ENCODE data around the gene C5orf24.
"Not testable (repeated sequence)": the region's sequence is repeated elsewhere in the genome, so short reads cannot be mapped to it uniquely, and the experiment has no call there.

Gene C5orf24

GRCh38 chr5:134856465-134856864 is 10.7 kb downstream of the C5orf24 start:
- not testable (repeated sequence) for DNase-seq (ENCODE audit: low read depth in 3 of 3, low spot score in 1 of 3)

GRCh38 chr5:134857401-134857800 is 11.6 kb downstream of the C5orf24 start:
- no peak for DNase-seq (ENCODE audit: low read depth in 3 of 3, low spot score in 1 of 3)

GRCh38 chr5:134864707-134865106 is 18.9 kb downstream of the C5orf24 start:
- no peak for DNase-seq (ENCODE audit: low read depth in 3 of 3, low spot score in 1 of 3)

GRCh38 chr5:134873494-134873893 is 27.7 kb downstream of the C5orf24 start:
- DNase-seq (ENCODE audit: low read depth in 3 of 3, low spot score in 1 of 3): no peak

- peak; percentile 40 to 66 (median 57) for DNase-seq (ENCODE audit: low read depth in 3 of 3, low spot score in 1 of 3)
These were observed 28.4 kb downstream of the C5orf24 start, which contains the start of gene TXNDC15 for GRCh38 chr5:134873987-134874830. Gene TXNDC15, plus strand, starts transcription at chr5:134874371. Its CDS starts 57 bp downstream, at chr5:134874428.

- peak in 1 of 3 donors; percentile 7 for DNase-seq (ENCODE audit: low read depth in 3 of 3, low spot score in 1 of 3)
These were observed 29.3 kb downstream of the C5orf24 start for GRCh38 chr5:134874831-134875655.

GRCh38 chr5:134877159-134877558 is 31.4 kb downstream of the C5orf24 start:
- no peak for DNase-seq (ENCODE audit: low read depth in 3 of 3, low spot score in 1 of 3)

- no peak for DNase-seq (ENCODE audit: low read depth in 3 of 3, low spot score in 1 of 3)
These were observed 32.6 kb downstream of the C5orf24 start for GRCh38 chr5:134878403-134878802.

GRCh38 chr5:134879456-134879855 is 33.7 kb downstream of the C5orf24 start:
- no peak for DNase-seq (ENCODE audit: low read depth in 3 of 3, low spot score in 1 of 3)

GRCh38 chr5:134880937-134881336 is 35.2 kb downstream of the C5orf24 start:
- DNase-seq (ENCODE audit: low read depth in 3 of 3, low spot score in 1 of 3): not testable (repeated sequence)

GRCh38 chr5:134881711-134882110 is 35.9 kb downstream of the C5orf24 start:
- not testable (repeated sequence) for DNase-seq (ENCODE audit: low read depth in 3 of 3, low spot score in 1 of 3)

- no peak for DNase-seq (ENCODE audit: low read depth in 3 of 3, low spot score in 1 of 3)
These were observed 41.9 kb downstream of the C5orf24 start for GRCh38 chr5:134887593-134888159.

- no peak for DNase-seq (ENCODE audit: low read depth in 3 of 3, low spot score in 1 of 3)
These were observed 43.6 kb downstream of the C5orf24 start for GRCh38 chr5:134889335-134889734.

- DNase-seq (ENCODE audit: low read depth in 3 of 3, low spot score in 1 of 3): no peak
These were observed 45.7 kb downstream of the C5orf24 start for GRCh38 chr5:134891473-134891872.

- no peak for DNase-seq (ENCODE audit: low read depth in 3 of 3, low spot score in 1 of 3)
These were observed 46.5 kb downstream of the C5orf24 start for GRCh38 chr5:134892282-134892681.

- no peak for DNase-seq (ENCODE audit: low read depth in 3 of 3, low spot score in 1 of 3)
These were observed 47.2 kb downstream of the C5orf24 start for GRCh38 chr5:134892926-134893325.

- no peak for DNase-seq (ENCODE audit: low read depth in 3 of 3, low spot score in 1 of 3)
These were observed 48.2 kb downstream of the C5orf24 start for GRCh38 chr5:134893748-134894505.

GRCh38 chr5:134902071-134902801 is 56.5 kb downstream of the C5orf24 start:
- DNase-seq (ENCODE audit: low read depth in 3 of 3, low spot score in 1 of 3): no peak

GRCh38 chr5:134904610-134905245 is 59.0 kb downstream of the C5orf24 start, which contains the start of gene PCBD2:
Gene PCBD2, plus strand, starts transcription at chr5:134905131. Its CDS starts 9 bp downstream, at chr5:134905140.
- peak; percentile 70 to 85 (median 81) for DNase-seq (ENCODE audit: low read depth in 3 of 3, low spot score in 1 of 3)

Data from stimulated activated CD4-positive, alpha-beta T cell treated with anti-CD3 and anti-CD28 coated beads, TNF-alpha, amount 100 ng/mL, for 1 hour (primary cell).